Lower leg skin (tissue), 4 donors: ENCODE measurements around the gene GPR162. TPM values are rescaled to one million over a fixed set of nuclear protein-coding genes. Genes with fewer than 3 reads are reported as not detected.

Experiments
- DNase-seq, 2 donors: peaks; one replicate each; pipeline ENCODE4 v3.0.0-alpha.2; 2019; ENCODE audit warnings: low spot score in 2 of 2
- H3K4me3 ChIP-seq: fragments of 200-600 bp; sonication (generic); 2 replicates; pipeline ENCODE4 v1.5.1; 2017; ENCODE audit warnings: mild to moderate bottlenecking, low read depth; ENCODE audit not compliant: poor library complexity, severe bottlenecking
- POLR2A ChIP-seq, 2 donors: fragments of 450-650 bp; IDR thresholded peaks; one replicate each; pipeline ENCODE4 v1.6.1; 2016 to 2017; ENCODE audit warnings: antibody characterized with exemption in 2 of 2, mild to moderate bottlenecking in 1 of 2, moderate library complexity in 1 of 2
- WGBS, 2 donors: methylation state at CpG; one replicate each; pipeline ENCODE4 v1.1.5; 2018; 5-methylcytosine and 5-hydroxymethylcytosine counted together
- intact Hi-C: fragments of 100-400 bp; cut with DNase I; formaldehyde crosslinking; loops from one replicate; pipeline ENCODE4 v1.15.0; 2023; ENCODE audit warnings: low total_unique reads
- total RNA-seq, 4 donors: library from RNA; depleted of rRNA; stranded (reverse); fragments of >200 nt; gene quantifications; one replicate each; pipeline ENCODE4 v1.1.0, GENCODE V29; 2016
- TF ChIP-seq, protein P1 (sequence below), 3 donors: fragments of 450-650 bp; IDR thresholded peaks; one replicate each; pipeline ENCODE4 v1.5.1; 2016; ENCODE audit warnings: antibody characterized with exemption in 3 of 3, mild to moderate bottlenecking in 3 of 3, moderate library complexity in 2 of 3

Gene GPR162, protein sequence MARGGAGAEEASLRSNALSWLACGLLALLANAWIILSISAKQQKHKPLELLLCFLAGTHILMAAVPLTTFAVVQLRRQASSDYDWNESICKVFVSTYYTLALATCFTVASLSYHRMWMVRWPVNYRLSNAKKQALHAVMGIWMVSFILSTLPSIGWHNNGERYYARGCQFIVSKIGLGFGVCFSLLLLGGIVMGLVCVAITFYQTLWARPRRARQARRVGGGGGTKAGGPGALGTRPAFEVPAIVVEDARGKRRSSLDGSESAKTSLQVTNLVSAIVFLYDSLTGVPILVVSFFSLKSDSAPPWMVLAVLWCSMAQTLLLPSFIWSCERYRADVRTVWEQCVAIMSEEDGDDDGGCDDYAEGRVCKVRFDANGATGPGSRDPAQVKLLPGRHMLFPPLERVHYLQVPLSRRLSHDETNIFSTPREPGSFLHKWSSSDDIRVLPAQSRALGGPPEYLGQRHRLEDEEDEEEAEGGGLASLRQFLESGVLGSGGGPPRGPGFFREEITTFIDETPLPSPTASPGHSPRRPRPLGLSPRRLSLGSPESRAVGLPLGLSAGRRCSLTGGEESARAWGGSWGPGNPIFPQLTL
- total RNA-seq, result 1 to 10 TPM in 2 of 4 donors, under 1 TPM in 1, not detected in 1; 0.65 to 1.4 (median 1.3) TPM

DNA sequence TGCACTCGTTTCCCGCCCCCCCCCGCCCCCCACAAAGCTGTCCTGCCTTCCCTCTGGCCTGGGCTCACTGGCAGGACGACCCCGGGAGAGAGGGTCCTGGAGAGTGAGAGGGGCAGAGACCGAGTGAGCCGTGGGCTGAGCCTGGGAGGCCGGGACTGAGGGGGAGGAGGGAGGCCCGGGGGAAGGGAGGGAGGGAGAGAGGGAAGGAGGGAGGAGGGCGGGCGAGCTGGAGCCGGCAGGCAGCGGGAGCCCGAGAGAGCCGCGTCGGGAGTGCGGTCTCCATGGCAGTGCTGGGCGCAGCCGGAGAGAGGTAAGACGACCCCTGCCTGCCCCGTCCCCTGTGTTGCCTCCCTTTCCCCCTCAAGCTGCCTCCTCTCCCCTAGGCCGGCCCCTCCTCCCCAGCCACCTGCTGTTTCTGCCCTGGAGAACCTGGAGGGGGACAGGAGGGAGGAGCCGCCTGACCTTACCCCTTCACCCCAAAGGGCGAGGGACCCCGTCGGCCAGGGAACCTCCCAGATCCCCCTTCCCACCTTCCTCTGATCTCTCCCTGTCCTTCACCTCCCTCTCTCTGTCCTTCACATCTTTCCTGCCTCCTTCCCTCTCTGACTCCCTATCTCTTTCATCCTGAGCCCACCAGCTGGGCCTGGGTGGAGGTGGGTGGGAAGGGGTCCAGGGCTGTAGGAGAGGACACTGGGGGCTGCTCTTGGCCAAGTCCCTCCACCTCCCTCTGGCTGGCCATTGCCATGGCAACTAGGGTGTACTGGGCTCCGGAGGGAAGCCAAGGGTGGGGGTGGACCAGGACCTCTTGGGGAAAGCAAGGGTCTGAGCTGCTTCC, at the start of gene GPR162:
Gene GPR162 (plus strand): TSS at position 231 of the 835 bp plus-strand sequence. CDS start 2,078 bp downstream, outside the sequence.
- H3K4me3 ChIP-seq, result peak within 1 kb of the TSS; percentile 10
- 2 to 3% methylated on average over 19 to 28 of the region's 28 CpGs for WGBS, 2 donors
- intact Hi-C loops, result no loop called here
- TF ChIP-seq, protein P1, sequence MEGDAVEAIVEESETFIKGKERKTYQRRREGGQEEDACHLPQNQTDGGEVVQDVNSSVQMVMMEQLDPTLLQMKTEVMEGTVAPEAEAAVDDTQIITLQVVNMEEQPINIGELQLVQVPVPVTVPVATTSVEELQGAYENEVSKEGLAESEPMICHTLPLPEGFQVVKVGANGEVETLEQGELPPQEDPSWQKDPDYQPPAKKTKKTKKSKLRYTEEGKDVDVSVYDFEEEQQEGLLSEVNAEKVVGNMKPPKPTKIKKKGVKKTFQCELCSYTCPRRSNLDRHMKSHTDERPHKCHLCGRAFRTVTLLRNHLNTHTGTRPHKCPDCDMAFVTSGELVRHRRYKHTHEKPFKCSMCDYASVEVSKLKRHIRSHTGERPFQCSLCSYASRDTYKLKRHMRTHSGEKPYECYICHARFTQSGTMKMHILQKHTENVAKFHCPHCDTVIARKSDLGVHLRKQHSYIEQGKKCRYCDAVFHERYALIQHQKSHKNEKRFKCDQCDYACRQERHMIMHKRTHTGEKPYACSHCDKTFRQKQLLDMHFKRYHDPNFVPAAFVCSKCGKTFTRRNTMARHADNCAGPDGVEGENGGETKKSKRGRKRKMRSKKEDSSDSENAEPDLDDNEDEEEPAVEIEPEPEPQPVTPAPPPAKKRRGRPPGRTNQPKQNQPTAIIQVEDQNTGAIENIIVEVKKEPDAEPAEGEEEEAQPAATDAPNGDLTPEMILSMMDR (IDR thresholded peaks at IDR 0.05), result no peak
- TF ChIP-seq POLR2A (IDR thresholded peaks at IDR 0.05), result no peak
- DNase-seq, result peak in 1 of 2 donors; percentile 92

DNA sequence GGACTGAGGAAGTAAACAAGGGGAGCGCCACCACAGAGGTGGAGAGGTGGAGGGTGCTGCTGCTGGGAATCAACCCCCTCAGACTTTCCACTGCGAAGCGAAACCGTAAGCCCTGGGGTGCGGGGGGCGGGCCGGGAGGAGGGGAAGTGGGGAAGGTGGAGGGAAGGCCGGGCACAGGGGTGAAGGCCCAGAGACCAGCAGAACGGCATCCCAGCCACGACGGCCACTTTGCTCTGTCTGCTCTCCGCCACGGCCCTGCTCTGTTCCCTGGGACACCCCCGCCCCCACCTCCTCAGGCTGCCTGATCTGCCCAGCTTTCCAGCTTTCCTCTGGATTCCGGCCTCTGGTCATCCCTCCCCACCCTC, 49.3 kb upstream of the GPR162 start, which contains the start of gene LAG3:
Gene LAG3 (plus strand): TSS at position 190 of the 365 bp plus-strand sequence. CDS start 333 bp downstream, outside the sequence.
- TF ChIP-seq, protein P1 (IDR thresholded peaks at IDR 0.05), result no peak
- TF ChIP-seq POLR2A (IDR thresholded peaks at IDR 0.05), result no peak
- 68% methylated on average over 15 of the region's 15 CpGs for WGBS, 2 donors

DNA sequence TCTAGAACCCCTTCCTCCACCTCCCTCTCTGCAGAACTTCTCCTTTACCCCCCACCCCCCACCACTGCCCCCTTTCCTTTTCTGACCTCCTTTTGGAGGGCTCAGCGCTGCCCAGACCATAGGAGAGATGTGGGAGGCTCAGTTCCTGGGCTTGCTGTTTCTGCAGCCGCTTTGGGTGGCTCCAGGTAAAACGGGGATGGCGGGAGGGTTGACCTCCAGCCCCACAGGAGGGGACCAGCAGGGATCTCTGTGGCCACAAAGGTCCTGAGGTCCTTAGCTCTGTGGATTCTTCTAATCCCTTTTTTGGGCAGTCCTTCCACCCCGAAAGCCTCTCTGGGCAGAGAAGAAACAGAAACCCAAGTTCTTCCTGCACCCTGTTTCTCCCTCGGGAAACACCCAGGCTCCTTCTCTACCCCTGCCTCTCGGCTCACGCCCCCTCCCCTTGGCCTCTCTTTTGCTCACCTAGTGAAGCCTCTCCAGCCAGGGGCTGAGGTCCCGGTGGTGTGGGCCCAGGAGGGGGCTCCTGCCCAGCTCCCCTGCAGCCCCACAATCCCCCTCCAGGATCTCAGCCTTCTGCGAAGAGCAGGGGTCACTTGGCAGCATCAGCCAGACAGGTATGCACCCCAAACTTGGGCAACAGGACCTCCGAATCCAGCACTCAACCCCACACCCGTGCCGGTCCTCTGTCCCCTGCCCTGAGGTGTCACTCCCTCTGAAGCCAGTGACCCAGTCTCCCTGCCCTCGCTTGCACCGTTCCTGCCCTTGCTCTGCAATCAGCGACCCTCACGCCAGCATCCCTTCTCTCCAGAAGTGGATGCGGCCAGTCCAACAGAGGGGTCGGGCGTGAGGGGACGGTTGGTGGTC, 48.7 kb upstream of the GPR162 start:
- TF ChIP-seq POLR2A (IDR thresholded peaks at IDR 0.05), result no peak
- TF ChIP-seq, protein P1 (IDR thresholded peaks at IDR 0.05), result no peak
- no peak for DNase-seq
- no peak overlapping the region for H3K4me3 ChIP-seq
- 76 to 79% methylated on average over 18 to 20 of the region's 21 CpGs for WGBS, 2 donors
- intact Hi-C loops, result no loop called here

More for the DNA sequence above, 49.3 kb upstream of the GPR162 start, which contains the start of gene LAG3:
- intact Hi-C loops, result no loop called here
- DNase-seq, result no peak
- H3K4me3 ChIP-seq, result no peak within 1 kb of the TSS

DNA sequence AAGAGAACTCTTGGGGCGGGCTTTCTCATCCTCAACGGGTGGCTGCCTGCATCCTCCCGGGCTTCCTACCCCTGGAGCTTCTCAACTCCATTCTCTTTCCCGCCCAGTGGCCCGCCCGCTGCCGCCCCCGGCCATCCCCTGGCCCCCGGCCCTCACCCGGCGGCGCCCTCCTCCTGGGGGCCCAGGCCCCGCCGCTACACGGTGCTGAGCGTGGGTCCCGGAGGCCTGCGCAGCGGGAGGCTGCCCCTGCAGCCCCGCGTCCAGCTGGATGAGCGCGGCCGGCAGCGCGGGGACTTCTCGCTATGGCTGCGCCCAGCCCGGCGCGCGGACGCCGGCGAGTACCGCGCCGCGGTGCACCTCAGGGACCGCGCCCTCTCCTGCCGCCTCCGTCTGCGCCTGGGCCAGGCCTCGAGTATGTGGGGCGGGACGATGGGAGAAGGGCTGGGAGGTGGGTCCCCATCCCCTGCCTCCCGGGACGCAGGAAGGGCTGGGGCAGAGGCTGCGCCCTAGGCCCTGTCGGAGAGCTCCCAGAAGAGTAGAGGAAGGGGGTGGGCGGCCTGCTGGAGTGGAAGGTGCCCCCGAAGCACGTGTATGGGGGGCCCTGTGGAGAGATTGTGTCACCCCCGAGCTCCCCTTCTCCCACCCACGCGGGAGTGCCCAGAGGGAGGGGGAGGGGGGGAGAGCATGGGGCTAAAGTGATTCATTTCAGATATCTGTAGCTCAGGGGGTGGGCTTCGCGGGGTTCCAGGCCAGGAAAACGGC, 47.9 kb upstream of the GPR162 start:
- H3K4me3 ChIP-seq, result no peak overlapping the region
- no peak for DNase-seq
- no peak for TF ChIP-seq POLR2A (IDR thresholded peaks at IDR 0.05)
- TF ChIP-seq, protein P1 (IDR thresholded peaks at IDR 0.05), result no peak
- WGBS, 2 donors, result 36 to 52% methylated on average over 24 to 26 of the region's 60 CpGs
- intact Hi-C loops, result no loop called here
